Bronchial epithelial cell (primary cell): ENCODE measurements around the gene CDYL2. TPM values are rescaled to one million over a fixed set of nuclear protein-coding genes. Genes with fewer than 3 reads are reported as not detected.
"Not testable (repeated sequence)": the region's sequence is repeated elsewhere in the genome, so short reads cannot be mapped to it uniquely, and the experiment has no call there.

Source experiments
- DNase-seq: peaks from one replicate; pipeline ENCODE4 v3.0.0-alpha.2; 2010; ENCODE audit warnings: low read depth
- FAIRE-seq: peaks from 2 replicates; lab custom pipeline; 2011; peaks lifted over from hg19 to GRCh38; lab: Jason Lieb, UNC
- H3K27me3 ChIP-seq: 2 replicates; pipeline ENCODE4 v1.5.1; 2011; ENCODE audit warnings: low read length; ENCODE audit not compliant: control insufficient read depth, insufficient read depth
- H3K36me3 ChIP-seq: 2 replicates; pipeline ENCODE4 v1.5.1; 2011; ENCODE audit warnings: low read length; ENCODE audit not compliant: control insufficient read depth, insufficient read depth
- H3K4me3 ChIP-seq: 2 replicates; pipeline ENCODE4 v1.5.1; 2011; ENCODE audit warnings: mild to moderate bottlenecking, low read depth, low read length, control low read depth
- total RNA-seq: library from RNA; depleted of rRNA; stranded (reverse); fragments of >200 nt; gene quantifications from 2 replicates; pipeline ENCODE4 v1.2.1, GENCODE V29; 2014
- TF ChIP-seq, protein P1 (sequence below): IDR thresholded peaks from 2 replicates; pipeline ENCODE4 v1.5.1; 2011; ENCODE audit warnings: mild to moderate bottlenecking, moderate library complexity, low read length, control low read depth, inconsistent platforms; ENCODE audit not compliant: insufficient read depth, severe bottlenecking

Gene CDYL2
- total RNA-seq, 1 donor from 2014 or later = 1.1 TPM

DNA sequence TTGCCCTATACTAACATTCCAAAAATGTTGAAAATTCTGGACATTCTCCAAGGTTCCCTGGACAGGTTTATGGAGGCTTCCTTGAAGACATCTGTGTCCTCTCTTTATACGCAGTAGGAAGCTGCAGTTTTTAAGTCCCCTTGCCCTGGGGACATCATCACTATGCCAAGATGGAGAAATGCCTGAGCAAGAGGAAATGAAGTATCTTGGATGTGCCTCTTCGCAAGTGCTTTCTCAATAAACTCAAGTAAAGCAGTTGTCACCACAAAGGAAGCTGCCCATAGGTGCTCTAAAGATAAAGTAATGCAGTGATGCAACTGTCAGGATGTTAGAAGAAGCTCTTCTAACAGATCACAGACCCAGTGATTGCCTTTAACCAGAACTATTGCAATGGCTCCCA lies 71.0 kb downstream of the CDYL2 start:
- TF ChIP-seq, protein P1, sequence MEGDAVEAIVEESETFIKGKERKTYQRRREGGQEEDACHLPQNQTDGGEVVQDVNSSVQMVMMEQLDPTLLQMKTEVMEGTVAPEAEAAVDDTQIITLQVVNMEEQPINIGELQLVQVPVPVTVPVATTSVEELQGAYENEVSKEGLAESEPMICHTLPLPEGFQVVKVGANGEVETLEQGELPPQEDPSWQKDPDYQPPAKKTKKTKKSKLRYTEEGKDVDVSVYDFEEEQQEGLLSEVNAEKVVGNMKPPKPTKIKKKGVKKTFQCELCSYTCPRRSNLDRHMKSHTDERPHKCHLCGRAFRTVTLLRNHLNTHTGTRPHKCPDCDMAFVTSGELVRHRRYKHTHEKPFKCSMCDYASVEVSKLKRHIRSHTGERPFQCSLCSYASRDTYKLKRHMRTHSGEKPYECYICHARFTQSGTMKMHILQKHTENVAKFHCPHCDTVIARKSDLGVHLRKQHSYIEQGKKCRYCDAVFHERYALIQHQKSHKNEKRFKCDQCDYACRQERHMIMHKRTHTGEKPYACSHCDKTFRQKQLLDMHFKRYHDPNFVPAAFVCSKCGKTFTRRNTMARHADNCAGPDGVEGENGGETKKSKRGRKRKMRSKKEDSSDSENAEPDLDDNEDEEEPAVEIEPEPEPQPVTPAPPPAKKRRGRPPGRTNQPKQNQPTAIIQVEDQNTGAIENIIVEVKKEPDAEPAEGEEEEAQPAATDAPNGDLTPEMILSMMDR = no peak
- H3K4me3 ChIP-seq = no peak overlapping the region
- no peak for DNase-seq
- no peaks in the 10 kb centered on the region for H3K36me3 ChIP-seq
- no peaks in the 10 kb centered on the region for H3K27me3 ChIP-seq
- FAIRE-seq = no peak

DNA sequence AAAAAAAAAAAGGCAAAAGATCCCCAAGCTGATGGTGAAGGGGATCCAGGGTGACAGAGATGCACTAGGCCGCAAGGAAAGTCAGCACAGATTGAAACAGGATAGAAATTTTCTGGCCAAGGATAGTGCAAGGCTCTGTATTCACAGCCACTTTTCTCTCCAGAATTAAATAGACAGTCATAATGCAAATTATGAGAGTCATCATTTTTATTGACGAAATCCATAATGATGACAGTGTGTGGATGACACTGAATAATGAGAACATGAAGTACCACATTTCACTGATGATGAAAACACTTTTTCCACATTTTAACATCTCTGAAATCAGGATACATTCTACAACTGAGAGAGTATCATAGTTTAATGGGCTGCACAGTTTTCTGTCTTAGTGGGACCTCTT lies 72.5 kb downstream of the CDYL2 start:
- Histone ChIP-seq H3K36me3 (no peaks in the 10 kb centered on the region), H3K4me3 (no peak overlapping the region), H3K27me3 (no peaks in the 10 kb centered on the region)
- DNase-seq (no peak), FAIRE-seq (no peak)
- TF ChIP-seq, protein P1 = no peak

DNA sequence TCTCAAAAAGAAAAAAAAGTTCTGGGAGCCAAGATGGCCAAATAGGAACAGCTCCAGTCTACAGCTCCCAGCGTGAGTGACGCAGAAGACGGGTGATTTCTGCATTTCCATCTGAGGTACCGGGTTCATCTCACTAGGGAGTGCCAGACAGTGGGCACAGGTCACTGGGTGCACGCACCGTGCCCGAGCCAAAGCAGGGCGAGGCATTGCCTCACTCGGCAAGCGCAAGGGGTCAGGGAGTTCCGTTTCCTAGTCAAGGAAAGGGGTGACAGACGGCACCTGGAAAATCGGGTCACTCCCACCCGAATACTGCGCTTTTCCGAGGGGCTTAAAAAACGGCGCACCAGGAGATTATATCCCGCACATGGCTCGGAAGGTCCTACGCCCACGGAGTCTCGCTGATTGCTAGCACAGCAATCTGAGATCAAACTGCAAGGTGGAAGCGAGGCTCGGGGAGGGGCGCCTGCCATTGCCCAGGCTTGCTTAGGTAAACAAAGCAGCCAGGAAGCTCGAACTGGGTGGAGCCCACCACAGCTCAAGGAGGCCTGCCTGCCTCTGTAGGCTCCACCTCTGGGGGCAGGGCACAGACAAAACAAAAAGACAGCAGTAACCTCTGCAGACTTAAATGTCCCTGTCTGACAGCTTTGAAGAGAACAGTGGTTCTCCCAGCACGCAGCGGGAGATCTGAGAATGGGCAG lies 77.2 kb downstream of the CDYL2 start:
- DNase-seq, FAIRE-seq, H3K36me3 ChIP-seq, H3K4me3 ChIP-seq, H3K27me3 ChIP-seq: not testable (repeated sequence)

DNA sequence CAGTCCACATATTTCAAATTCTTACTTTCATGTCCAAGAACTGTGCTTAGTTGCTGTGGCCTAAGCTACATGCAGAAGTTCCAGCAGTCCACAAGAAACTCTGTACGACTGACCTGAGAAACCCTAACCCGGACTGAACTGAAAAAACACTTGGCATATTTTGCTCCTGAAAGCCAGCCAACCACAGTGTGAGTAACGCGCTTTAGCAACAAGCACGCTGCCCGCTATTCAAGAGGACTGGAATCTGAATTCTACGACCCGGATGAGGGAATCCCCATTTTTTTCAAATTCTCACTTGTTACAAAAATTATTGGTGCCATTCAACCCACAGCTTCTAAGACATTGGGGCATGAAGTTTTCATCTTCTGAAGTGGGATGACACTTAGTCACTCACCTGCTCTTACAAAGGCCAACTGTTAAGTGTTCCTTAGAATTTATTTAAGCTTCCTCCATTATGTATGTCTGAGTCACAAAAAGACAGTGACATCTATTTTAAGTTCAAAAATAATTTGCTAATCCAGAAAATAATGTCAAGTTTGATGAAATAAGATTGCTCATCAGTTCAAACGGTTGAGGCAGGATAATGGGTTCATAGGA lies 78.7 kb downstream of the CDYL2 start:
- Histone ChIP-seq H3K36me3 (no peaks in the 10 kb centered on the region), H3K27me3 (no peaks in the 10 kb centered on the region), H3K4me3 (no peak overlapping the region)
- FAIRE-seq (no peak), DNase-seq (no peak)
- TF ChIP-seq, protein P1 = no peak

DNA sequence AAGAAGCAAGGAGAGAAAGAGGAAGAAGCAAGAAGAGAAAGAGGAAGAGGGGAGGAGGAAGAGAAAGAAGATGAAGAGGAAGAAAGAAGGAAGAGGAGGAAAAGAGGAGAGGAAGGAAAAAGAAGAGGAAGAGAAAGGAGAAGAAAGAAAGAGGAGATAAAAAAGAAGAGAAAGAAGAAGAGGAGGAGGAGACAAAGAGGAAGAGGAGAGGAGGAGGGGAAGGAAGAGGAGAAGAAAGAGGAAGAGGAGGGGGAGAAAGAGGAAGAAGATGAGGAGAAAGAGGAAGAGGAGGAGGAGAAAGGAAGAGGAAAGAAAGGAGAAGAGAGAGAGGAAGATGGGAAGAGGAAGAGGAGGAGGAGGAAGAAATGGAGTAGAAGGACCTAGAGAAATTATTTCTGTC lies 80.4 kb downstream of the CDYL2 start:
- no peak for DNase-seq
- TF ChIP-seq, protein P1 = no peak
- Histone ChIP-seq H3K4me3 (no peak overlapping the region), H3K36me3 (no peaks in the 10 kb centered on the region), H3K27me3 (no peaks in the 10 kb centered on the region)
- FAIRE-seq = no peak

DNA sequence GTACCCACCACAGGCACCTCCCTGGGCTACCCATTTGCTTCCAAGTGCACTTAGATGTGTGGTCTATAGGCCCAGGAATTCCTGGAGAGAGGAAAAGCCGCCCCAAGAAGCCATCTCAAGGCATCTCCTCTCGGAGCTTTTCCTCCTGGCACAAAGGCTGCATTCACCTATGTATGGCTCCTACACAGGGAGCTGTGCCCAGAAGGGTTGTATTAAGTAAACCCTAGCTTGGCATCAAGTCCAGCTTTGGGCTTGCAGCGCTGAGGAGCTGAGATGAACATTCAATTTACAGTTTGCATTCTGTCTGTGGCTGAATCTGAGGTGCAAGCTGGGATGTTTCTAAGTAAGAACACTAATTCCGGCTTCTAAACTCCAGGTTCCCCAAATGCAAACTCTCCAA lies 81.3 kb downstream of the CDYL2 start:
- no peaks in the 10 kb centered on the region for H3K27me3 ChIP-seq
- FAIRE-seq (no peak), DNase-seq (no peak)
- no peaks in the 10 kb centered on the region for H3K36me3 ChIP-seq
- TF ChIP-seq, protein P1 = no peak
- no peak overlapping the region for H3K4me3 ChIP-seq
